Esophagus squamous epithelium (tissue), 5 donors: ENCODE results near the gene PYGB. TPM values are rescaled to one million over a fixed set of nuclear protein-coding genes. Genes with fewer than 3 reads are reported as not detected.

Experiments used
- DNase-seq: peaks from one replicate; lab custom pipeline; 2025; lab: John Stamatoyannopoulos, UW
- H3K27ac ChIP-seq, 4 donors: fragments of 200-600 bp; sonication (generic); one replicate each; pipeline ENCODE4 v1.5.1; 2016 to 2019; ENCODE audit warnings: mild to moderate bottlenecking in 1 of 4
- H3K27me3 ChIP-seq, 4 donors: fragments of 200-600 bp; sonication (generic); 1 replicate in 3 of 4; 2 replicates in 1 of 4; pipeline versions ENCODE4 v1.5.1 to v1.6.0; 2017 to 2021; ENCODE audit warnings: antibody characterized with exemption in 1 of 4
- H3K36me3 ChIP-seq, 3 donors: fragments of 200-600 bp; sonication (generic); one replicate each; pipeline ENCODE4 v1.5.1; 2016 to 2019
- H3K4me1 ChIP-seq, 3 donors: fragments of 200-600 bp; sonication (generic); one replicate each; pipeline ENCODE4 v1.5.1; 2017 to 2019
- H3K4me3 ChIP-seq, 4 donors: fragments of 200-600 bp; sonication (generic); 1 replicate in 3 of 4; 2 replicates in 1 of 4; pipeline ENCODE4 v1.5.1; 2016 to 2019; ENCODE audit warnings: mild to moderate bottlenecking in 2 of 4, moderate library complexity in 1 of 4
- H3K9me3 ChIP-seq, 3 donors: fragments of 200-600 bp; sonication (generic); one replicate each; pipeline ENCODE4 v1.5.1; 2016 to 2019
- POLR2A ChIP-seq, 4 donors: fragments of 450-650 bp; IDR thresholded peaks; one replicate each; pipeline ENCODE4 v1.6.1; 2017; ENCODE audit warnings: antibody characterized with exemption in 4 of 4, mild to moderate bottlenecking in 4 of 4, moderate library complexity in 3 of 4
- WGBS, 2 donors: methylation state at CpG; one replicate each; pipeline ENCODE4 v1.1.5; 2018; 5-methylcytosine and 5-hydroxymethylcytosine counted together
- intact Hi-C: fragments of 100-400 bp; cut with DNase I; formaldehyde crosslinking; loops from one replicate; pipeline ENCODE4 v1.15.0; 2022
- total RNA-seq, 4 donors: library from RNA; depleted of rRNA; stranded (reverse); fragments of >200 nt; gene quantifications; one replicate each; pipeline ENCODE4 v1.1.0, GENCODE V29; 2016
- TF ChIP-seq, protein P1 (sequence below), 6 experiments: fragments of 450-650 bp in 4 of 6; fragments of 200-600 bp in 2 of 6; sonication (generic) in 2 of 6; IDR thresholded peaks; one replicate each; pipeline ENCODE4 v1.5.1; 2016 to 2019; ENCODE audit warnings: antibody characterized with exemption in 6 of 6, mild to moderate bottlenecking in 4 of 6, moderate library complexity in 4 of 6
- donor health status: DM: yes; HTN: yes; CAD: no.

Gene PYGB
- total RNA-seq, 4 donors from 2014 or later = 70.8 to 127 (median 95.6) TPM

- Histone ChIP-seq H3K4me1 (peaks cover 4 to 19% (median 9%) of the 10 kb centered on the region in 3 donors), H3K36me3 (peaks cover 0 to 46% (median 7%) of the 10 kb centered on the region in 3 donors), H3K4me3 (no peak overlapping the region), H3K9me3 (no peaks in the 10 kb centered on the region), H3K27me3 (no peaks in the 10 kb centered on the region), H3K27ac (no peak overlapping the region)
- TF ChIP-seq POLR2A (IDR thresholded peaks at IDR 0.05) = no peak
- TF ChIP-seq, protein P1, sequence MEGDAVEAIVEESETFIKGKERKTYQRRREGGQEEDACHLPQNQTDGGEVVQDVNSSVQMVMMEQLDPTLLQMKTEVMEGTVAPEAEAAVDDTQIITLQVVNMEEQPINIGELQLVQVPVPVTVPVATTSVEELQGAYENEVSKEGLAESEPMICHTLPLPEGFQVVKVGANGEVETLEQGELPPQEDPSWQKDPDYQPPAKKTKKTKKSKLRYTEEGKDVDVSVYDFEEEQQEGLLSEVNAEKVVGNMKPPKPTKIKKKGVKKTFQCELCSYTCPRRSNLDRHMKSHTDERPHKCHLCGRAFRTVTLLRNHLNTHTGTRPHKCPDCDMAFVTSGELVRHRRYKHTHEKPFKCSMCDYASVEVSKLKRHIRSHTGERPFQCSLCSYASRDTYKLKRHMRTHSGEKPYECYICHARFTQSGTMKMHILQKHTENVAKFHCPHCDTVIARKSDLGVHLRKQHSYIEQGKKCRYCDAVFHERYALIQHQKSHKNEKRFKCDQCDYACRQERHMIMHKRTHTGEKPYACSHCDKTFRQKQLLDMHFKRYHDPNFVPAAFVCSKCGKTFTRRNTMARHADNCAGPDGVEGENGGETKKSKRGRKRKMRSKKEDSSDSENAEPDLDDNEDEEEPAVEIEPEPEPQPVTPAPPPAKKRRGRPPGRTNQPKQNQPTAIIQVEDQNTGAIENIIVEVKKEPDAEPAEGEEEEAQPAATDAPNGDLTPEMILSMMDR (IDR thresholded peaks at IDR 0.05) = no peak
- intact Hi-C loops = no loop called here
- WGBS, 2 donors = 94 to 97% methylated on average over 5 to 6 of the region's 22 CpGs
- DNase-seq = no peak
Observed at GRCh38 chr20:25207149-25207959, 40.5 kb upstream of the PYGB start.

GRCh38 chr20:25207960-25208534, 39.8 kb upstream of the PYGB start:
- Histone ChIP-seq H3K27me3 (no peaks in the 10 kb centered on the region), H3K36me3 (peaks cover 0 to 53% (median 7%) of the 10 kb centered on the region in 3 donors), H3K9me3 (no peaks in the 10 kb centered on the region), H3K4me1 (peaks cover 4 to 19% (median 9%) of the 10 kb centered on the region in 3 donors), H3K4me3 (no peak overlapping the region), H3K27ac (no peak overlapping the region)
- no peak for DNase-seq
- intact Hi-C loops = no loop called here
- TF ChIP-seq, protein P1 (IDR thresholded peaks at IDR 0.05) = no peak
- TF ChIP-seq POLR2A (IDR thresholded peaks at IDR 0.05) = no peak
- WGBS, 2 donors = 86 to 89% methylated on average over 9 of the region's 9 CpGs

- Histone ChIP-seq H3K27ac (no peak overlapping the region), H3K4me3 (no peak overlapping the region), H3K9me3 (no peaks in the 10 kb centered on the region), H3K36me3 (peaks cover 0 to 66% (median 7%) of the 10 kb centered on the region in 3 donors), H3K27me3 (no peaks in the 10 kb centered on the region), H3K4me1 (peaks cover 4 to 17% (median 9%) of the 10 kb centered on the region in 3 donors)
- no CpG with 5 or more reads among the region's 1 CpG for WGBS, 2 donors
- intact Hi-C loops = no loop called here
- DNase-seq = no peak
- TF ChIP-seq, protein P1 (IDR thresholded peaks at IDR 0.05) = no peak
- no peak for TF ChIP-seq POLR2A (IDR thresholded peaks at IDR 0.05)
Observed at GRCh38 chr20:25209400-25209799, 38.5 kb upstream of the PYGB start.

- no peak for DNase-seq
- Histone ChIP-seq H3K36me3 (peaks cover 2 to 71% (median 8%) of the 10 kb centered on the region in 3 donors), H3K27ac (no peak overlapping the region), H3K27me3 (no peaks in the 10 kb centered on the region), H3K4me1 (peaks cover 4 to 12% (median 9%) of the 10 kb centered on the region in 3 donors), H3K9me3 (no peaks in the 10 kb centered on the region), H3K4me3 (no peak overlapping the region)
- TF ChIP-seq POLR2A (IDR thresholded peaks at IDR 0.05) = no peak
- TF ChIP-seq, protein P1 (IDR thresholded peaks at IDR 0.05) = no peak
- intact Hi-C loops = loop anchor here (10.0 kb wide), 1 partner anchor 75 kb away; no protein-coding TSS in a partner anchor
- 93 to 96% methylated on average over 12 of the region's 12 CpGs for WGBS, 2 donors
Observed at GRCh38 chr20:25209911-25210310, 38.0 kb upstream of the PYGB start.

DNA sequence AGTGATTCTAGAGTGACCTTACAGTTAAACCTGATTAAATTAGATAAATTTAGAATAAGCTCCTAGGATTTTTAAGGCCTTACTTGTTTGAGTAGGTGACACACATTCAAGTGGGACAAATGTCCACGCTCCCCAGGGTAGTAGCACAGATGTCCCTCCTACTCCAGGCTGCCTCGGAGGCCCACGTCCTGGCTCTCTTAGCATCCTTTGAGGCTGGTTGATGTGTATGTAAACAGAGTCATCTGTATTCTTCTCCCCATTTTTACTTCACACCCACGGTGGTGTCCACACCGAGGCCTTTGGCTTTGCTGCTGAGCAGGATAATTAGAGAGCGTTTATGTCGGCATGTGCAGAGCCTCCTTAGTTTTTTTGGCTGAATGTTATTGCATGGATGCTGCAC, 36.6 kb upstream of the PYGB start:
- DNase-seq = no peak
- no peak overlapping the region for H3K27ac ChIP-seq
- no peak overlapping the region for H3K4me3 ChIP-seq
- WGBS, 2 donors = 84 to 85% methylated on average over 7 of the region's 7 CpGs
- peaks cover 10 to 85% (median 18%) of the 10 kb centered on the region in 3 donors for H3K36me3 ChIP-seq
- H3K4me1 ChIP-seq = no peaks in the 10 kb centered on the region
- no peak for TF ChIP-seq POLR2A (IDR thresholded peaks at IDR 0.05)
- TF ChIP-seq, protein P1 (IDR thresholded peaks at IDR 0.05) = no peak
- H3K27me3 ChIP-seq = no peaks in the 10 kb centered on the region
- intact Hi-C loops = loop anchor here (10.0 kb wide), 1 partner anchor 74 kb away; no protein-coding TSS in a partner anchor
- no peaks in the 10 kb centered on the region for H3K9me3 ChIP-seq
